ENCODE results near the gene FYB1. TPM values are rescaled to one million over a fixed set of nuclear protein-coding genes. Genes with fewer than 3 reads are reported as not detected.

FYB1 gene
- total and polyA plus RNA-seq, 2 donors (not counting 1 experiment from before 2014, with no cell fraction given), result 1.3 to 1.4 TPM

DNA sequence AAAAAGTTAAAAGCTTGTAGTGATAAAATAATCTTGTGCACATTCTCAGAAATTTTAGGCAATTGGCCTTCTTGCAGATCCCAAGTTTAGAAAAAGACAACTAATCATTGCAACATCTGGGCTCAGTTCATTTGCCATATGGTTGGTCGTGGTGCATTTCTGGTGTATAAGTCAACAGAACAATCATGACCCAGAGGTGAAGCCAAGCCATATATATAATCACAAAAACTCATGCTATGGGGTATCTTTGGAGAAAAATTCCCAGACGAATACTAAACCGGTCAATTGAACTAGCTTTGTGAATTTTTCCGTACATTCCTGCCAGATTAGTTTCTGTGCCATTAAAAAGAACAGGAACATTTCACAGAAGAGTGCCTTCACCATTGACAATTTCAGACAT, 50.3 kb downstream of the FYB1 start:
- no peaks in the 10 kb centered on the region for H3K27me3 Mint-ChIP-seq
- no peak overlapping the region for H3K4me3 Mint-ChIP-seq
- intact Hi-C loops (cut with micrococcal nuclease), result no loop called here
- Histone ChIP-seq H3K9me3 (ENCODE audit: control extremely low read depth in 1 of 3, control insufficient read depth in 2 of 3, insufficient read depth in 1 of 3, low read length in 2 of 3) (peaks cover 0 to 3% (median 0%) of the 10 kb centered on the region in 3 donors), H3K4me2 (replicated peaks; ENCODE audit: low read depth, low read length, poor library complexity, severe bottlenecking) (no peak overlapping the region), H3K79me2 (ENCODE audit: control insufficient read depth, insufficient read depth, low read length) (no peaks in the 10 kb centered on the region), H2AFZ (ENCODE audit: insufficient read depth, low read depth, low read length, poor library complexity, severe bottlenecking) (no peak overlapping the region), H4K20me1 (ENCODE audit: control insufficient read depth, insufficient read depth, low read length, poor library complexity, severe bottlenecking) (no peaks in the 10 kb centered on the region), H3K36me3 (replicated peaks in 1 of 2; ENCODE audit: control extremely low read depth in 1 of 2, control insufficient read depth in 1 of 2, extremely low read depth in 1 of 2, insufficient read depth in 2 of 2, low read length in 1 of 2) (no peaks in the 10 kb centered on the region), H3K27ac (ENCODE audit: low read length in 2 of 2) (no peak overlapping the region), H3K4me3 (ENCODE audit: control extremely low read depth in 1 of 5, extremely low read depth in 1 of 5, insufficient read depth in 1 of 5, low read depth in 2 of 5, low read length in 4 of 5) (no peak overlapping the region), H3K4me1 (ENCODE audit: control insufficient read depth in 2 of 2, insufficient read depth in 2 of 2, low read length in 2 of 2) (peaks cover 4 to 5% of the 10 kb centered on the region in 2 donors), H3K27me3 (replicated peaks in 1 of 4; ENCODE audit: control extremely low read depth in 1 of 4, control insufficient read depth in 3 of 4, insufficient read depth in 4 of 4, low read length in 3 of 4) (no peaks in the 10 kb centered on the region), H3K9ac (ENCODE audit: low read length) (no peak overlapping the region)
- H3K4me1 Mint-ChIP-seq, result peaks cover 7% of the 10 kb centered on the region
- H3K27ac Mint-ChIP-seq, result no peak overlapping the region
- TF ChIP-seq, protein P1, sequence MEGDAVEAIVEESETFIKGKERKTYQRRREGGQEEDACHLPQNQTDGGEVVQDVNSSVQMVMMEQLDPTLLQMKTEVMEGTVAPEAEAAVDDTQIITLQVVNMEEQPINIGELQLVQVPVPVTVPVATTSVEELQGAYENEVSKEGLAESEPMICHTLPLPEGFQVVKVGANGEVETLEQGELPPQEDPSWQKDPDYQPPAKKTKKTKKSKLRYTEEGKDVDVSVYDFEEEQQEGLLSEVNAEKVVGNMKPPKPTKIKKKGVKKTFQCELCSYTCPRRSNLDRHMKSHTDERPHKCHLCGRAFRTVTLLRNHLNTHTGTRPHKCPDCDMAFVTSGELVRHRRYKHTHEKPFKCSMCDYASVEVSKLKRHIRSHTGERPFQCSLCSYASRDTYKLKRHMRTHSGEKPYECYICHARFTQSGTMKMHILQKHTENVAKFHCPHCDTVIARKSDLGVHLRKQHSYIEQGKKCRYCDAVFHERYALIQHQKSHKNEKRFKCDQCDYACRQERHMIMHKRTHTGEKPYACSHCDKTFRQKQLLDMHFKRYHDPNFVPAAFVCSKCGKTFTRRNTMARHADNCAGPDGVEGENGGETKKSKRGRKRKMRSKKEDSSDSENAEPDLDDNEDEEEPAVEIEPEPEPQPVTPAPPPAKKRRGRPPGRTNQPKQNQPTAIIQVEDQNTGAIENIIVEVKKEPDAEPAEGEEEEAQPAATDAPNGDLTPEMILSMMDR (IDR thresholded peaks at IDR 0.05), result no peak
- no peak for TF ChIP-seq EZH2 (IDR thresholded peaks at IDR 0.05; ENCODE audit: borderline replicate concordance, insufficient read depth, low read depth, low read length, poor library complexity, severe bottlenecking)
- 100% methylated on average over 1 of the region's 4 CpGs for WGBS (ENCODE audit: insufficient coverage)
- ChIA-PET CTCF (interaction anchor here (1.2 kb wide), 1 partner anchor 49 kb away, joined by 3 read pairs; no protein-coding TSS in a partner anchor), POLR2A (no interaction called here)
- peaks cover 4% of the 10 kb centered on the region for H3K9me3 Mint-ChIP-seq (ENCODE audit: insufficient read depth)
- ATAC-seq (ENCODE audit: low read depth), result no peak
- no peak for DNase-seq

DNA sequence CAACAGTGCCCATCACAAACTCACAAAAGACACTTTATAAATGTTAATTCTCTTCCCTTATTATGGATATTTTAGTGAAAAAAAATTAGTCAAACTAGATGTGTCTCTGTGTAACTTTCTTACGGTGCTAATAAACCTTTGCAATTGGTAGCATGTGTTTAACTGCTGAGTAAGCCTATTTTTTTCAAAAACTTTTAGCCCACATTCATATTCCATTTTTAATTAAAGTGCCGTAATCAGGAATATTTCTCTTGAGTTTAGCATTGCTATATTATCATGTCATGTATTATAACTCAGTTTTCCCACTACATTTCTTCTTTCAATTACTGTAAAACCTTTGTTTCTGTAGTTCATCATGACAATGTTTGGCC, 51.4 kb downstream of the FYB1 start:
- POLR2A ChIA-PET, result no interaction called here
- H2AFZ ChIP-seq (ENCODE audit: insufficient read depth, low read depth, low read length, poor library complexity, severe bottlenecking), result no peak overlapping the region

More for the DNA sequence above, 51.4 kb downstream of the FYB1 start:
- Histone ChIP-seq H3K4me2 (replicated peaks; ENCODE audit: low read depth, low read length, poor library complexity, severe bottlenecking) (no peak overlapping the region), H3K9me3 (ENCODE audit: control extremely low read depth in 1 of 3, control insufficient read depth in 2 of 3, insufficient read depth in 1 of 3, low read length in 2 of 3) (no peaks in the 10 kb centered on the region), H3K4me1 (ENCODE audit: control insufficient read depth in 2 of 2, insufficient read depth in 2 of 2, low read length in 2 of 2) (peaks cover 7 to 8% of the 10 kb centered on the region in 2 donors), H3K36me3 (replicated peaks in 1 of 2; ENCODE audit: control extremely low read depth in 1 of 2, control insufficient read depth in 1 of 2, extremely low read depth in 1 of 2, insufficient read depth in 2 of 2, low read length in 1 of 2) (no peaks in the 10 kb centered on the region), H3K79me2 (ENCODE audit: control insufficient read depth, insufficient read depth, low read length) (no peaks in the 10 kb centered on the region), H3K27me3 (replicated peaks in 1 of 4; ENCODE audit: control extremely low read depth in 1 of 4, control insufficient read depth in 3 of 4, insufficient read depth in 4 of 4, low read length in 3 of 4) (no peaks in the 10 kb centered on the region), H3K4me3 (ENCODE audit: control extremely low read depth in 1 of 5, extremely low read depth in 1 of 5, insufficient read depth in 1 of 5, low read depth in 2 of 5, low read length in 4 of 5) (no peak overlapping the region), H3K9ac (ENCODE audit: low read length) (no peak overlapping the region), H4K20me1 (ENCODE audit: control insufficient read depth, insufficient read depth, low read length, poor library complexity, severe bottlenecking) (no peaks in the 10 kb centered on the region), H3K27ac (ENCODE audit: low read length in 2 of 2) (no peak overlapping the region)
- Mint-ChIP-seq H3K9me3 (ENCODE audit: insufficient read depth) (peaks cover 3% of the 10 kb centered on the region), H3K4me1 (peaks cover 9% of the 10 kb centered on the region), H3K27ac (no peak overlapping the region), H3K27me3 (no peaks in the 10 kb centered on the region), H3K4me3 (no peak overlapping the region)
- intact Hi-C loops (cut with micrococcal nuclease), result no loop called here
- WGBS (ENCODE audit: insufficient coverage), result no CpG with 5 or more reads among the region's 2 CpGs
- CTCF ChIA-PET, result interaction anchor here (1.2 kb wide), 1 partner anchor 50 kb away, joined by 3 read pairs; no protein-coding TSS in a partner anchor
- DNase-seq (no peak), ATAC-seq (ENCODE audit: low read depth) (no peak)
- TF ChIP-seq, protein P1 (IDR thresholded peaks at IDR 0.05), result no peak
- TF ChIP-seq EZH2 (IDR thresholded peaks at IDR 0.05; ENCODE audit: borderline replicate concordance, insufficient read depth, low read depth, low read length, poor library complexity, severe bottlenecking), result no peak

Measured in B cell (primary cell).